CD4-positive, alpha-beta T cell (primary cell): ENCODE measurements around the gene RASA3. TPM values are rescaled to one million over a fixed set of nuclear protein-coding genes. Genes with fewer than 3 reads are reported as not detected.

Experiments used
- ATAC-seq: fragments of 200-7000 bp; cut with Tn5 transposase; one replicate; pipeline ENCODE4 v1.10.0; 2022; ENCODE audit warnings: mild to moderate bottlenecking; ENCODE audit not compliant: poor library complexity
- CTCF ChIA-PET: fragments of 350-600 bp; sonication (Branson Sonifier 250); formaldehyde crosslinking; loops from one replicate; lab custom pipeline; 2021; ENCODE audit warnings: antibody characterized with exemption, inconsistent platforms; lab: Charles Lee
- POLR2A ChIA-PET: fragments of 350-600 bp; sonication (Branson Sonifier 250); formaldehyde crosslinking; loops from one replicate; lab custom pipeline; 2021; ENCODE audit warnings: antibody characterized with exemption, inconsistent platforms; lab: Charles Lee
- DNase-seq, 14 experiments: peaks; one replicate each; pipeline ENCODE4 v3.0.0-alpha.2; 2013 to 2020; ENCODE audit warnings: mixed read lengths in 2 of 14
- H3K27ac ChIP-seq, 2 donors: one replicate each; pipeline versions ENCODE4 v1.5.1 to v1.7.0; 2013; ENCODE audit warnings: low read length in 2 of 2, low read depth in 1 of 2, mild to moderate bottlenecking in 1 of 2
- H3K27me3 ChIP-seq, 2 experiments: 1 replicate in 1 of 2; 2 replicates in 1 of 2; pipeline versions ENCODE4 v1.6.1 to v1.7.0; 2013; ENCODE audit warnings: low read length in 2 of 2, control low read depth in 1 of 2, mild to moderate bottlenecking in 1 of 2, moderate library complexity in 1 of 2; ENCODE audit not compliant: insufficient read depth in 2 of 2, control insufficient read depth in 1 of 2
- H3K36me3 ChIP-seq: one replicate; pipeline ENCODE4 v1.6.1; 2013; ENCODE audit warnings: low read length, control low read depth; ENCODE audit not compliant: insufficient read depth
- H3K4me1 ChIP-seq: one replicate; pipeline ENCODE4 v1.6.1; 2013; ENCODE audit warnings: low read length, control low read depth; ENCODE audit not compliant: insufficient read depth
- H3K4me3 ChIP-seq: one replicate; pipeline ENCODE4 v1.5.1; 2013; ENCODE audit warnings: mild to moderate bottlenecking, low read length, moderate library complexity
- H3K9me3 ChIP-seq, 2 experiments: 1 replicate in 1 of 2; 2 replicates in 1 of 2; pipeline versions ENCODE4 v1.6.1 to v1.7.0; 2013; ENCODE audit warnings: low read length in 2 of 2, mild to moderate bottlenecking in 2 of 2, control low read depth in 1 of 2, moderate library complexity in 1 of 2; ENCODE audit not compliant: control insufficient read depth in 1 of 2, insufficient read depth in 1 of 2
- H3K27ac Mint-ChIP-seq: one replicate; pipeline ENCODE4 v1.8.0; 2020; ENCODE audit warnings: mixed read lengths
- H3K27me3 Mint-ChIP-seq: one replicate; pipeline ENCODE4 v1.8.0; 2021; ENCODE audit warnings: mixed read lengths
- H3K36me3 Mint-ChIP-seq: one replicate; pipeline ENCODE4 v1.8.0; 2021; ENCODE audit warnings: low read depth, mixed read lengths
- H3K4me1 Mint-ChIP-seq: one replicate; pipeline ENCODE4 v1.8.0; 2021; ENCODE audit warnings: low read depth, mixed read lengths
- H3K4me3 Mint-ChIP-seq: one replicate; pipeline ENCODE4 v1.8.0; 2020; ENCODE audit warnings: mild to moderate bottlenecking, mixed read lengths
- H3K9me3 Mint-ChIP-seq: one replicate; pipeline ENCODE4 v1.8.0; 2020; ENCODE audit warnings: mixed read lengths
- CTCF ChIP-seq: fragments of 200-600 bp; IDR thresholded peaks from one replicate; pipeline ENCODE4 v1.8.0; 2022; ENCODE audit warnings: antibody characterized with exemption, mild to moderate bottlenecking
- intact Hi-C, 2 experiments: fragments of 100-400 bp; cut with DNase I in 1 of 2; cut with micrococcal nuclease in 1 of 2; formaldehyde crosslinking; loops; one replicate each; pipeline versions ENCODE4 v1.15.1 to v1.9.0; 2023 to 2025; cut with DNase I, micrococcal nuclease
- total RNA-seq, 174 experiments: library from RNA in 2 of 174; stranded (reverse) in 2 of 174; gene quantifications; one replicate each; pipeline ENCODE4 v1.2.3 and lab custom pipeline; 2021 to 2026

Gene RASA3
- total RNA-seq, 2 experiments from 2014 or later = 181 to 184 TPM

DNA sequence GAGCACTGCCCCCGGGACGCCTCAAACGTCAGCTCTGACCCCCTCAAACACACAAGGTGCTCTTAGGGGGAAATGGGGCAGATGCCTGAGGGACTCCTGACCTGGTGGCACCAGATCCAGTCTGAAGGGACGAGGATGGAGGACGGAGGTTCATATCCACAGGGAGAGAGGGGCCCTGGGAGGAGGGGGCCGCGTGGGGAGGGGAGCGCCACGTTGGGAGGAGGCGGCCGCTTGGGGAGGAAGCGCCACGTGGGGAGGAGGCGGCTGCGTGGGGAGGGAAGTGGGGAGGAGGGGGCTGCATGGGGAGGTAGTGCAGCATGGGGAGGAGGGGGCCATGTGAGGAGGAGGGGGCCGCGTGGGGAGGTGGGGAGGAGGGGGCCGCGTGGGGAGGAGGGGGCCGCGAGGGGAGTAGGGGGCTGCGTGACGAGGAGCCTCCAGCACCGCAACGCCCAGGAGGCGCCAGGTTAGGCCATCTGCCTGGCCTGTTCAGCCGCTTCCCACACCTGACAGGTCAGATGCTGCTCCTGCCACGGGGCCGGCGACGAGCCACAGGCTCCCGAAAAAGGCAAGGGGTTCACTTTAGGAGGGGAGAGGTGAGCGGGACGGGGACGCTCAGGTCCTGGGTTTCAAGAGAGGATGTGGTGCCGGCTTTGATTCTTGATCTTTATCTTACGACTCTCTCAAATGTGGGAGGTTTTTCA, 121.9 kb downstream of the RASA3 start:
- Mint-ChIP-seq H3K27me3 (no peaks in the 10 kb centered on the region), H3K9me3 (no peaks in the 10 kb centered on the region), H3K4me3 (peak overlapping the region; percentile 5), H3K27ac (peak overlapping the region; percentile 69), H3K4me1 (peaks cover 6% of the 10 kb centered on the region), H3K36me3 (peaks cover 29% of the 10 kb centered on the region)
- peak overlapping the region in 1 of 2 donors; percentile 0 for H3K27ac ChIP-seq
- no peaks in the 10 kb centered on the region for H3K27me3 ChIP-seq
- ATAC-seq (peak; percentile 76), DNase-seq (peak in 3 of 14 experiments; percentile 39 to 45 (median 39))
- no peaks in the 10 kb centered on the region for H3K9me3 ChIP-seq
- peaks cover 7% of the 10 kb centered on the region for H3K4me1 ChIP-seq
- TF ChIP-seq CTCF = no peak
- H3K4me3 ChIP-seq = no peak overlapping the region
- intact Hi-C loops = loop anchor here in 1 of 2 experiments (5.0 kb wide), 1 partner anchor 43 kb away; no protein-coding TSS in a partner anchor
- ChIA-PET POLR2A (no interaction called here), CTCF (no interaction called here)
- peaks cover 72% of the 10 kb centered on the region for H3K36me3 ChIP-seq

GRCh38 chr13:114009590-114010400, 122.6 kb downstream of the RASA3 start:
- no peaks in the 10 kb centered on the region for H3K9me3 ChIP-seq
- Mint-ChIP-seq H3K27me3 (no peaks in the 10 kb centered on the region), H3K36me3 (peaks cover 26% of the 10 kb centered on the region), H3K4me3 (no peak overlapping the region), H3K27ac (peak overlapping the region; percentile 14), H3K9me3 (no peaks in the 10 kb centered on the region), H3K4me1 (peaks cover 6% of the 10 kb centered on the region)
- peaks cover 71% of the 10 kb centered on the region for H3K36me3 ChIP-seq
- no peak overlapping the region for H3K4me3 ChIP-seq
- H3K4me1 ChIP-seq = peaks cover 7% of the 10 kb centered on the region
- ATAC-seq (no peak), DNase-seq (no peak)
- intact Hi-C loops = loop anchor here in 1 of 2 experiments (5.0 kb wide), 1 partner anchor 42 kb away; no protein-coding TSS in a partner anchor
- TF ChIP-seq CTCF = no peak
- ChIA-PET CTCF (no interaction called here), POLR2A (no interaction called here)
- H3K27ac ChIP-seq = no peak overlapping the region
- no peaks in the 10 kb centered on the region for H3K27me3 ChIP-seq

- Mint-ChIP-seq H3K9me3 (no peaks in the 10 kb centered on the region), H3K4me1 (peaks cover 6% of the 10 kb centered on the region), H3K27me3 (no peaks in the 10 kb centered on the region), H3K4me3 (no peak overlapping the region), H3K36me3 (peaks cover 32% of the 10 kb centered on the region), H3K27ac (peak overlapping the region; percentile 14)
- no peak for DNase-seq
- no peaks in the 10 kb centered on the region for H3K27me3 ChIP-seq
- H3K4me1 ChIP-seq = peaks cover 7% of the 10 kb centered on the region
- no peak overlapping the region for H3K27ac ChIP-seq
- intact Hi-C loops = no loop called here
- H3K4me3 ChIP-seq = no peak overlapping the region
- ChIA-PET POLR2A (no interaction called here), CTCF (no interaction called here)
- no peaks in the 10 kb centered on the region for H3K9me3 ChIP-seq
- H3K36me3 ChIP-seq = peaks cover 71% of the 10 kb centered on the region
- no peak for ATAC-seq
- no peak for TF ChIP-seq CTCF
Measured at GRCh38 chr13:114008964-114009589, 123.3 kb downstream of the RASA3 start.
